HepG2 (cell line): ENCODE data around the gene NACC2. TPM values are rescaled to one million over a fixed set of nuclear protein-coding genes. Genes with fewer than 3 reads are reported as not detected.

Experiments used
- AKAP8 ChIP-seq: sonication (generic); formaldehyde crosslinking; IDR thresholded peaks from 2 replicates; pipeline ENCODE4 v1.5.1; 2020; ENCODE audit warnings: mild to moderate bottlenecking, missing genetic modification reagents
- ARID4A ChIP-seq: sonication (generic); formaldehyde crosslinking; IDR thresholded peaks from 2 replicates; pipeline ENCODE4 v1.5.0; 2020; ENCODE audit warnings: mild to moderate bottlenecking, missing genetic modification reagents, borderline replicate concordance
- ARNTL ChIP-seq: sonication (generic); formaldehyde crosslinking; IDR thresholded peaks from 2 replicates; pipeline ENCODE4 v1.4.0; 2020; ENCODE audit warnings: mild to moderate bottlenecking, missing genetic modification reagents
- BCL3 ChIP-seq: sonication (generic); formaldehyde crosslinking; IDR thresholded peaks from 2 replicates; pipeline ENCODE4 v1.5.1; 2020; ENCODE audit warnings: mild to moderate bottlenecking, missing genetic modification reagents, moderate library complexity
- CCDC6 ChIP-seq: sonication (generic); formaldehyde crosslinking; IDR thresholded peaks from 2 replicates; pipeline ENCODE4 v1.8.1; 2022; ENCODE audit warnings: mild to moderate bottlenecking, missing genetic modification reagents, moderate library complexity
- E2F1 ChIP-seq: sonication (generic); formaldehyde crosslinking; IDR thresholded peaks from 2 replicates; pipeline ENCODE4 v1.5.0; 2020; ENCODE audit warnings: missing genetic modification reagents
- ELF1 ChIP-seq: sonication (generic); formaldehyde crosslinking; IDR thresholded peaks from 2 replicates; pipeline ENCODE4 v1.4.0; 2020; ENCODE audit warnings: missing genetic modification reagents
- MATR3 ChIP-seq: sonication (generic); formaldehyde crosslinking; IDR thresholded peaks from 2 replicates; pipeline ENCODE4 v1.4.0; 2020; ENCODE audit warnings: missing genetic modification reagents
- RXRA ChIP-seq: sonication (generic); formaldehyde crosslinking; IDR thresholded peaks from 2 replicates; pipeline ENCODE4 v1.5.1; 2020; ENCODE audit warnings: missing genetic modification reagents
- SOX5 ChIP-seq: IDR thresholded peaks from 2 replicates; pipeline ENCODE4 v1.6.1; 2016; ENCODE audit warnings: borderline replicate concordance
- SP2 ChIP-seq: sonication (generic); formaldehyde crosslinking; IDR thresholded peaks from 2 replicates; pipeline ENCODE4 v1.5.1; 2020; ENCODE audit warnings: mild to moderate bottlenecking, missing genetic modification reagents
- SRF ChIP-seq: IDR thresholded peaks from 2 replicates; pipeline ENCODE4 v1.6.1; 2011; ENCODE audit warnings: mild to moderate bottlenecking, low read depth, low read length, moderate library complexity
- SUZ12 ChIP-seq: fragments of 150-350 bp; IDR thresholded peaks from 2 replicates; pipeline ENCODE4 v1.6.1; 2014; ENCODE audit warnings: low read depth, low read length
- SYNCRIP ChIP-seq: fragments of 200-400 bp; formaldehyde crosslinking; IDR thresholded peaks from 2 replicates; pipeline ENCODE4 v1.6.1; 2018; ENCODE audit warnings: mild to moderate bottlenecking, low read depth, low read length; ENCODE audit not compliant: insufficient read depth
- TERF1 ChIP-seq: sonication (generic); formaldehyde crosslinking; IDR thresholded peaks from 2 replicates; pipeline ENCODE4 v1.8.0; 2022; ENCODE audit warnings: mild to moderate bottlenecking, missing genetic modification reagents, moderate library complexity
- TRIM22 ChIP-seq: fragments of 450-650 bp; IDR thresholded peaks from 2 replicates; pipeline ENCODE4 v1.6.1; 2017
- ZNF264 ChIP-seq: sonication (generic); formaldehyde crosslinking; IDR thresholded peaks from 2 replicates; pipeline ENCODE4 v1.4.0; 2020; ENCODE audit warnings: missing genetic modification reagents
- ZNF326 ChIP-seq: sonication (generic); formaldehyde crosslinking; IDR thresholded peaks from 2 replicates; pipeline ENCODE4 v1.4.0; 2020; ENCODE audit warnings: missing genetic modification reagents, borderline replicate concordance
- ZNF615 ChIP-seq: sonication (generic); formaldehyde crosslinking; IDR thresholded peaks from 2 replicates; pipeline ENCODE4 v1.5.0; 2020; ENCODE audit warnings: mild to moderate bottlenecking, missing genetic modification reagents, borderline replicate concordance
- ZNF761 ChIP-seq: sonication (generic); formaldehyde crosslinking; conservative IDR thresholded peaks from 2 replicates; pipeline ENCODE4 v1.4.0; 2020; ENCODE audit warnings: mild to moderate bottlenecking, missing genetic modification reagents
- ZNF850 ChIP-seq: sonication (generic); formaldehyde crosslinking; conservative IDR thresholded peaks from 2 replicates; pipeline ENCODE4 v1.9.0; 2021; ENCODE audit warnings: mild to moderate bottlenecking, missing genetic modification reagents
- polyA plus RNA-seq, 8 experiments: library from polyadenylated mRNA; depleted of rRNA in 3 of 8; stranded (reverse) in 7 of 8; unstranded in 1 of 8; fragments of >200 nt; fragmentation: Illumina TruSeq in 4 of 8; extraction: Trizol in 4 of 8; gene quantifications; 2 replicates each; pipeline versions ENCODE4 v1.2.1 to v1.2.3, GENCODE V29; 2011 to 2016; ENCODE audit warnings: low read depth in 4 of 8, missing spikeins in 1 of 8, mixed read lengths in 1 of 8; ENCODE audit not compliant: insufficient read depth in 1 of 8
- total RNA-seq, 5 experiments: library from RNA; depleted of rRNA; stranded (reverse); fragments of >200 nt; fragmentation: Illumina TruSeq; extraction: Trizol; gene quantifications; 2 replicates each; pipeline ENCODE4 v1.2.3, GENCODE V29; 2016; ENCODE audit warnings: low read depth in 1 of 5

The NACC2 gene
- total and polyA plus RNA-seq, 2 of the 13 experiments (the other 11 are each of a cell fraction or from before 2014, with no cell fraction given), result 5.9 to 12.3 TPM

GRCh38 chr9:135993765-135994500 is 101.2 kb downstream of the NACC2 start (continued):
- peak; percentile 79; the same call in 1 of the 2 replicates for TF ChIP-seq TERF1 (CRISPR knock-in tag)
- TF ChIP-seq SUZ12, result no peak
- TF ChIP-seq MATR3 (CRISPR knock-in tag), result no peak
- TF ChIP-seq TRIM22, result no peak
- TF ChIP-seq E2F1 (CRISPR knock-in tag), result peak; percentile 41; the same call in 1 of the 2 replicates
- no peak for TF ChIP-seq SRF
- TF ChIP-seq ARNTL (CRISPR knock-in tag), result peak; percentile 59; the same call in 1 of the 2 replicates
- TF ChIP-seq SOX5 (CRISPR knock-in tag), result peak; percentile 73
- peak; percentile 43; the same call in 1 of the 2 replicates for TF ChIP-seq ELF1 (CRISPR knock-in tag)
- TF ChIP-seq ZNF761, result peak; percentile 81; the same call in 1 of the 2 replicates
- TF ChIP-seq AKAP8 (CRISPR knock-in tag), result peak; percentile 85; the same call in 1 of the 2 replicates
- TF ChIP-seq CCDC6 (CRISPR knock-in tag), result peak; percentile 61
- no peak; the same call in 1 of the 2 replicates for TF ChIP-seq BCL3 (CRISPR knock-in tag)
- TF ChIP-seq ZNF326 (CRISPR knock-in tag), result no peak
- no peak for TF ChIP-seq ZNF850
- peak; percentile 73 for TF ChIP-seq ZNF264
- peak; percentile 73; the same call in 1 of the 2 replicates for TF ChIP-seq ARID4A
- peak; percentile 92 for TF ChIP-seq RXRA (CRISPR knock-in tag)
- no peak for TF ChIP-seq SYNCRIP
- TF ChIP-seq ZNF615, result 0 out of 2 replicates have a peak, but pooled peaks have one; percentile 66
- peak; percentile 51; the same call in 1 of the 2 replicates for TF ChIP-seq SP2 (CRISPR knock-in tag)
